HCT116 (cell line): ENCODE measurements around the gene UTRN. TPM values are rescaled to one million over a fixed set of nuclear protein-coding genes. Genes with fewer than 3 reads are reported as not detected.

Source experiments
- ATAC-seq: fragments of 200-7000 bp; cut with Tn5 transposase; 2 replicates; pipeline ENCODE4 v1.9.1; 2020; ENCODE audit warnings: mild to moderate bottlenecking, moderate library complexity
- BruUV-seq: library from RNA; stranded (reverse); fragments of 400-500 nt; replicated peaks from 2 replicates; lab custom pipeline; 2021; lab: Mats Ljungman, UMichigan
- CTCF ChIA-PET: fragments of 300-600 bp; sonication (Branson Sonifier 250); formaldehyde crosslinking; loops from one replicate; lab custom pipeline; 2021; ENCODE audit warnings: antibody characterized with exemption; lab: Charles Lee
- POLR2A ChIA-PET: fragments of 300-600, 350-600 bp; sonication (Branson Sonifier 250); formaldehyde crosslinking; loops from one replicate; lab custom pipeline; 2021; ENCODE audit warnings: antibody characterized with exemption; lab: Charles Lee
- RAD21 ChIA-PET, 2 experiments: fragments of 300-600 bp; sonication (Branson Sonifier 250); formaldehyde crosslinking; loops; one replicate each; lab custom pipeline; 2023; ENCODE audit warnings: low total read pairs in 2 of 2; ENCODE audit not compliant: uncharacterized antibody in 2 of 2, unreplicated experiment in 2 of 2, low non-redundant PET in 1 of 2; lab: Charles Lee
- DNase-seq: peaks from one replicate; pipeline ENCODE4 v3.0.0-alpha.2; 2010; ENCODE audit warnings: low read depth, low spot score
- H2AFZ ChIP-seq: fragments of 200-600 bp; shearing (Covaris generic), sonication (generic); 2 replicates; pipeline ENCODE4 v1.6.1; 2017; ENCODE audit warnings: low read depth, mixed run types, mixed read lengths, antibody characterized with exemption, low read length; ENCODE audit not compliant: poor library complexity, severe bottlenecking
- H3K27ac ChIP-seq: 2 replicates; pipeline ENCODE4 v1.5.1; 2012; ENCODE audit warnings: low read depth, low read length
- H3K27me3 ChIP-seq: fragments of 200-600 bp; sonication (generic); 2 replicates; pipeline ENCODE4 v1.6.1; 2016; ENCODE audit warnings: mixed run types, low read length, mixed read lengths; ENCODE audit not compliant: insufficient read depth
- H3K36me3 ChIP-seq, 2 experiments: fragments of 200-500 bp in 1 of 2; fragments of 200-600 bp in 1 of 2; sonication (Bioruptor generic) in 1 of 2; sonication (generic) in 1 of 2; 2 replicates each; pipeline versions ENCODE4 v1.5.1 to v1.6.1; 2014 to 2016; ENCODE audit warnings: low read length in 2 of 2, inconsistent platforms in 1 of 2, mixed read lengths in 1 of 2, mixed run types in 1 of 2; ENCODE audit not compliant: insufficient read depth in 2 of 2, control insufficient read depth in 1 of 2
- H3K4me1 ChIP-seq, 2 experiments: fragments of 200-600 bp in 1 of 2; sonication (generic) in 1 of 2; 2 replicates each; pipeline versions ENCODE4 v1.5.1 to v1.6.1; 2012 to 2017; ENCODE audit warnings: low read length in 2 of 2, inconsistent platforms in 1 of 2, mild to moderate bottlenecking in 1 of 2, mixed read lengths in 1 of 2, mixed run types in 1 of 2, moderate library complexity in 1 of 2; ENCODE audit not compliant: insufficient read depth in 2 of 2, control insufficient read depth in 1 of 2
- H3K4me2 ChIP-seq: fragments of 200-600 bp; sonication (generic); 2 replicates; pipeline ENCODE4 v1.6.1; 2017; ENCODE audit warnings: mixed run types, low read length, mixed read lengths
- H3K4me3 ChIP-seq, 2 experiments: fragments of 200-600 bp in 1 of 2; sonication (generic) in 1 of 2; replicated peaks in 1 of 2; 2 replicates each; pipeline ENCODE4 v1.5.1; 2011 to 2016; ENCODE audit warnings: low read length in 2 of 2, control low read depth in 1 of 2, low read depth in 1 of 2, mild to moderate bottlenecking in 1 of 2, mixed read lengths in 1 of 2, mixed run types in 1 of 2
- H3K79me2 ChIP-seq: fragments of 200-600 bp; sonication (generic); 2 replicates; pipeline ENCODE4 v1.6.1; 2017; ENCODE audit warnings: mild to moderate bottlenecking, mixed run types, low read length, moderate library complexity, mixed read lengths; ENCODE audit not compliant: insufficient read depth
- H3K9ac ChIP-seq: fragments of 200-600 bp; sonication (generic); 2 replicates; pipeline ENCODE4 v1.6.1; 2016; ENCODE audit warnings: low read length, mixed read lengths
- H3K9me2 ChIP-seq: fragments of 200-600 bp; sonication (generic), shearing (Covaris generic); 2 replicates; pipeline ENCODE4 v1.6.1; 2017; ENCODE audit warnings: mixed run types, mild to moderate bottlenecking, moderate library complexity; ENCODE audit not compliant: insufficient read depth
- H3K9me3 ChIP-seq, 2 experiments: fragments of 200-500 bp in 1 of 2; fragments of 200-600 bp in 1 of 2; sonication (Bioruptor generic) in 1 of 2; sonication (generic) in 1 of 2; 2 replicates each; pipeline ENCODE4 v1.6.1; 2014 to 2017; ENCODE audit warnings: low read length in 2 of 2, mixed read lengths in 2 of 2, inconsistent platforms in 1 of 2, low read depth in 1 of 2, mild to moderate bottlenecking in 1 of 2, mixed run types in 1 of 2, moderate library complexity in 1 of 2; ENCODE audit not compliant: control insufficient read depth in 1 of 2, insufficient read depth in 1 of 2
- H4K20me1 ChIP-seq: fragments of 200-600 bp; sonication (generic), shearing (Covaris generic); 2 replicates; pipeline ENCODE4 v1.6.1; 2017; ENCODE audit warnings: mixed run types, mild to moderate bottlenecking, moderate library complexity; ENCODE audit not compliant: insufficient read depth
- ATF3 ChIP-seq: IDR thresholded peaks from 2 replicates; pipeline ENCODE4 v1.6.1; 2012
- CEBPB ChIP-seq: IDR thresholded peaks from 2 replicates; pipeline ENCODE4 v1.6.1; 2012; ENCODE audit warnings: low read depth
- EGR1 ChIP-seq: IDR thresholded peaks from 2 replicates; pipeline ENCODE4 v1.6.1; 2012; ENCODE audit warnings: low read depth
- EZH2phosphoT487 ChIP-seq: fragments of 200-600 bp; IDR thresholded peaks from 2 replicates; pipeline ENCODE4 v1.6.1; 2018; ENCODE audit warnings: antibody characterized with exemption, borderline replicate concordance
- FOSL1 ChIP-seq: IDR thresholded peaks from 2 replicates; pipeline ENCODE4 v1.6.1; 2012; ENCODE audit warnings: low read depth
- JUND ChIP-seq: IDR thresholded peaks from 2 replicates; pipeline ENCODE4 v1.6.1; 2012
- MAX ChIP-seq: IDR thresholded peaks from 2 replicates; pipeline ENCODE4 v1.6.1; 2012
- POLR2A ChIP-seq: IDR thresholded peaks from 2 replicates; pipeline ENCODE4 v1.7.0; 2011; ENCODE audit warnings: borderline replicate concordance; ENCODE audit not compliant: insufficient read depth, insufficient read length; ENCODE audit errors: extremely low read depth
- POLR2AphosphoS5 ChIP-seq: IDR thresholded peaks from 2 replicates; pipeline ENCODE4 v1.6.1; 2011; ENCODE audit warnings: mild to moderate bottlenecking, low read depth, low read length, moderate library complexity
- RAD21 ChIP-seq: IDR thresholded peaks from 2 replicates; pipeline ENCODE4 v1.6.1; 2012; ENCODE audit warnings: low read depth, mild to moderate bottlenecking
- SP1 ChIP-seq: IDR thresholded peaks from 2 replicates; pipeline ENCODE4 v1.6.1; 2012; ENCODE audit warnings: low read depth
- SRF ChIP-seq: IDR thresholded peaks from 2 replicates; pipeline ENCODE4 v1.6.1; 2012; ENCODE audit warnings: low read depth
- TCF7L2 ChIP-seq: IDR thresholded peaks from 2 replicates; pipeline ENCODE4 v1.7.0; 2011; ENCODE audit warnings: borderline replicate concordance, inconsistent platforms; ENCODE audit not compliant: insufficient read depth, insufficient read length; ENCODE audit errors: extremely low read depth
- intact Hi-C: fragments of 100-400 bp; cut with micrococcal nuclease; formaldehyde crosslinking; loops from 2 replicates; pipeline ENCODE4 v1.10.0; 2022
- total RNA-seq: library from RNA; stranded (reverse); gene quantifications from one replicate; pipeline ENCODE4 v1.2.1, GENCODE V29; 2021; ENCODE audit not compliant: unreplicated experiment

The UTRN gene
- total RNA-seq, 1 experiment from 2014 or later, result 28.4 TPM

GRCh38 chr6:144266091-144266649 lies 19.0 kb upstream of the UTRN start:
- TF ChIP-seq CEBPB (peak; percentile 46; the same call in 1 of the 2 replicates), RAD21 (peak; percentile 29; the same call in 1 of the 2 replicates), POLR2AphosphoS5 (0 out of 2 replicates have a peak, but pooled peaks have one; percentile 24), EGR1 (no peak), JUND (peak; percentile 25; the same call in 1 of the 2 replicates), SRF (peak; percentile 32), EZH2phosphoT487 (no peak), TCF7L2 (peak; percentile 10), POLR2A (no peak), MAX (peak; percentile 45; the same call in 1 of the 2 replicates), SP1 (peak; percentile 42), FOSL1 (0 out of 2 replicates have a peak, but pooled peaks have one; percentile 15), ATF3 (no peak)
- Histone ChIP-seq H3K4me1 (peaks cover 23 to 32% of the 10 kb centered on the region in 2 experiments), H4K20me1 (no peaks in the 10 kb centered on the region), H3K4me2 (peak overlapping the region; percentile 90), H3K9ac (peak overlapping the region; percentile 50), H3K79me2 (no peaks in the 10 kb centered on the region), H3K36me3 (no peaks in the 10 kb centered on the region), H3K9me2 (no peaks in the 10 kb centered on the region), H3K27me3 (no peaks in the 10 kb centered on the region), H3K4me3 (peak overlapping the region; percentile 22 to 52), H3K27ac (peak overlapping the region; percentile 41), H2AFZ (peak overlapping the region; percentile 89), H3K9me3 (peaks cover 0 to 3% of the 10 kb centered on the region in 2 experiments; a peak in 1 of 4 replicates)
- intact Hi-C loops, result no loop called here
- ChIA-PET POLR2A (no interaction called here), CTCF (no interaction called here), RAD21 (no interaction called here)
- no TSS peak for BruUV-seq
- ATAC-seq (peak; percentile 74), DNase-seq (peak; percentile 64)
